GM23248 (cell line): ENCODE measurements around the gene ZBTB9.

Source experiments
- EZH2 ChIP-seq: fragments of 200-600 bp; sonication (generic); IDR thresholded peaks from 2 replicates; pipeline ENCODE4 v1.6.1; 2018; ENCODE audit warnings: antibody characterized with exemption, mild to moderate bottlenecking; ENCODE audit not compliant: insufficient read depth, poor library complexity, severe bottlenecking
- EZH2phosphoT487 ChIP-seq: fragments of 200-600 bp; sonication (generic); IDR thresholded peaks from 2 replicates; pipeline ENCODE4 v1.6.1; 2018; ENCODE audit warnings: antibody characterized with exemption, moderate library complexity, mild to moderate bottlenecking, low read depth; ENCODE audit not compliant: insufficient read depth

DNA sequence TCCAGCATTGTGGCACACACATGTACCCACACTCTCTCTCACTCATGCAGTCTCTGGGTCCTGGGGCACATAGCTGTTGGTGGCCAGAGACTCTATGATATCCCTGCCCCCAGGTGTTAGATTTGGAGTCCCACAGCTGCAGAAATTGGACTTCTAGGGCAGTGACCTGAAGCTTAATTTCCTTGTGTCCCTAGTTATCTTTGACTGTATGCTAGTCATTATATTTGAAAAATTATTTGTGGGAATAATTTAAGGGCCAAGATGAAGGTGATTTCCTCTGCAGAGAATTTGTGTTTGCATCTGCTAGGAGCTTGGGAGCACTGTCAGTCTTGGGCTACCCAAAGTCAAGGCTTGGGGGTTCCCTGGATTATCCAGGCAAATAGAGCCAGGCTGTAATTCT, 50.1 kb downstream of the ZBTB9 start:
- TF ChIP-seq EZH2 (no peak), EZH2phosphoT487 (no peak)
